ENCODE results near the gene SLC6A13. TPM values are rescaled to one million over a fixed set of nuclear protein-coding genes. Genes with fewer than 3 reads are reported as not detected.
"Not testable (repeated sequence)": the region's sequence is repeated elsewhere in the genome, so short reads cannot be mapped to it uniquely, and the experiment has no call there.

SLC6A13 gene
- total RNA-seq, 1 experiment from 2014 or later: not detected

GRCh38 chr12:237026-237815, 25.4 kb downstream of the SLC6A13 start:
- DNase-seq (ENCODE audit: low spot score): no peak
- in situ Hi-C loops (cut with HindIII; ENCODE audit: low sequenced_read_pairs): no loop called here

DNA sequence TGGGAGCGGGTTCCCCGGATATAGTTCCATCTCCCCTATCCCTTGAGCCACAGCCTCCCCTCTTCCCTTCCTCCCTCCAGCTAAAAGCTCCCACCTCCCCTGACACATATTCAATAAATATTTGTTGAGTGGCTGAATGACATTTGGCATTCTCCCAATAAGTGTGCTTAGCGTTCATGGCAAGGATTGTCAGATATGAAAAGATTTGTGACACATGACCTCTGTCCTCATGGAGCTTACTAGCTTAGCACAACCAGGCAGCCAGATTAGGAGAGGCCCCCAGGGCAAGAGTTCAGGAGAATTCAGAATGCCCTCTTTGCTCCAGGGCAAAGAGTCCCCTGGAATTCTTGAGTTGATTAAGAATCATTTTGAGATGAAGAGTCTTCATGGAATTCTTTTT, 26.2 kb downstream of the SLC6A13 start:
- in situ Hi-C loops (cut with HindIII; ENCODE audit: low sequenced_read_pairs): no loop called here
- no peak for DNase-seq (ENCODE audit: low spot score)

- DNase-seq (ENCODE audit: low spot score); in situ Hi-C loops (cut with HindIII; ENCODE audit: low sequenced_read_pairs): not testable (repeated sequence)
These were observed 26.7 kb downstream of the SLC6A13 start for GRCh38 chr12:235967-236366.

GRCh38 chr12:234891-235415, 27.7 kb downstream of the SLC6A13 start:
- in situ Hi-C loops (cut with HindIII; ENCODE audit: low sequenced_read_pairs): no loop called here
- no peak for DNase-seq (ENCODE audit: low spot score)

- DNase-seq (ENCODE audit: low spot score): no peak
- in situ Hi-C loops (cut with HindIII; ENCODE audit: low sequenced_read_pairs): no loop called here
These were observed 28.6 kb downstream of the SLC6A13 start for GRCh38 chr12:234019-234418.

DNA sequence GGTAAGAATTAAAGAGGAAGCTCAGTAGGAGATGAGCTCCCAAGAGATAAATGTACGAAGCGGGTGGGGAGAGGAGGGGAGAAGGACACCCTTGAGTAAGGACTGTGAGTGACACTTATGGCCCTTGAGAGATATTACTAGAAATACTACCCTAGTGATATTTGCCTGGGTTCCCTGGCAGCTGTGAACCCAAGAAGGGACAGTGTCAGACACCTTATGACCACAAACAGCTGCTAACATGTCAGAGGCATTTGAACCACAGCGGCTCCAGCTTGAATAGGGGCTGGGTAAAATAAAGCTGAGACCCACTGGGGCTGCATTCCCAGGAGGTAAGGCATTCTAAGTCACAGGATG, 29.0 kb downstream of the SLC6A13 start:
- in situ Hi-C loops (cut with HindIII; ENCODE audit: low sequenced_read_pairs): no loop called here
- DNase-seq (ENCODE audit: low spot score): no peak

GRCh38 chr12:232731-233614, 29.7 kb downstream of the SLC6A13 start:
- in situ Hi-C loops (cut with HindIII; ENCODE audit: low sequenced_read_pairs): no loop called here

GRCh38 chr12:230925-231671, 31.5 kb downstream of the SLC6A13 start:
- peak; percentile 84 for DNase-seq (ENCODE audit: low spot score)
- in situ Hi-C loops (cut with HindIII; ENCODE audit: low sequenced_read_pairs): no loop called here

More at GRCh38 chr12:232731-233614, 29.7 kb downstream of the SLC6A13 start:
- no peak for DNase-seq (ENCODE audit: low spot score)

DNA sequence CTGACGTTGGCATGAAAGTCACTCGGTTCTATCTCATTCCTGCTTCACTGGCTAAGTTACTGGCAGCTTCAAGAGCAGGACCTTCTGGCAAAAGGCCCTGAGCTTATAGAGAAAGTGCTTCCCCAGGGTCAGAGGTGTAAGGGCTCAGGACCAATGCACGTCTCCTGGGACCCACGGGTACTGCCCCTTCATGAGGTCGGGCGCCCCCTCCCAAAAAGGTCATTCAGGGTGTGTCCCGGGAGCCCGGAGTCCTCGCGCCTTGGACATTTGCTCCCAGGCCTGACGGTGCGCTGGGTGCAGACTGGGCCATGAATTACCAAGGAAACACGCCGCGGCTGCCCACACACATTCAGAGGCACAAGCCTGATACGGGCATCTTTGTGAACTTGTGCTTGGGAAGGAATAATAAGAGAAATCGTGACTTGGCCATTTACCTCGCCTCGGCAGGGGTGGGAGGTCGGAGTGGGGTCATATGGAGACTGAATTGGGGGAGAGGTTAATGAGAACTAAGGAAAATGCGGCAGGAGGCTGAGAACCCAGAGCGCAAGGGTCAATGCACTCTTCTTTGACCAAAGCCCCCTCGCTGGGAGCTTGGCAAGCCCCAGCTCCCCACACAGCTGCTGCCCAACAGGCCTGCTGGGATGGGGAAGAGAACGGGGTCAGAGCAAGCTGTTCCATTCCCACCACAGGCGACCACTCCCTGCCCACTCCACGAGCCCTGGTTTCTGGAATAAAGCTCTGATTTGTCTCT, 33.0 kb downstream of the SLC6A13 start:
- in situ Hi-C loops (cut with HindIII; ENCODE audit: low sequenced_read_pairs): no loop called here
- DNase-seq (ENCODE audit: low spot score): peak; percentile 82

DNA sequence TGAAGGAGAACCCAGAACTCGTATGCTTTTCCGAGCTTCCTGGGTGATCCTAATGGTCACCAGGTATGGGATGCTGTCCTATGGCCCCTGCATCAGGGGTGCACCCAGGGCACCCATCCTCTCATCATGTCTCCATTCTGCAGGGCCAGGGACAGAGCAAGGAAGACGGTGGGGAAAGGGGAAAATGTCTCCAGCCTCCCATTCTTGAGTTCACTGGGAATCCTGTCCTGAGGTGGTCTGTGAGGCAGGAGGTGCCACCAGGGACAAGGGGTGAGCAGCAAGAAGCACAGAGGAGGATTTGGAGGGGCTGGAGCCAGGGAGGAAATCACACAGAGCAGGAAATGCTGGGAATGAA, 33.8 kb downstream of the SLC6A13 start:
- in situ Hi-C loops (cut with HindIII; ENCODE audit: low sequenced_read_pairs): no loop called here
- no peak for DNase-seq (ENCODE audit: low spot score)

DNA sequence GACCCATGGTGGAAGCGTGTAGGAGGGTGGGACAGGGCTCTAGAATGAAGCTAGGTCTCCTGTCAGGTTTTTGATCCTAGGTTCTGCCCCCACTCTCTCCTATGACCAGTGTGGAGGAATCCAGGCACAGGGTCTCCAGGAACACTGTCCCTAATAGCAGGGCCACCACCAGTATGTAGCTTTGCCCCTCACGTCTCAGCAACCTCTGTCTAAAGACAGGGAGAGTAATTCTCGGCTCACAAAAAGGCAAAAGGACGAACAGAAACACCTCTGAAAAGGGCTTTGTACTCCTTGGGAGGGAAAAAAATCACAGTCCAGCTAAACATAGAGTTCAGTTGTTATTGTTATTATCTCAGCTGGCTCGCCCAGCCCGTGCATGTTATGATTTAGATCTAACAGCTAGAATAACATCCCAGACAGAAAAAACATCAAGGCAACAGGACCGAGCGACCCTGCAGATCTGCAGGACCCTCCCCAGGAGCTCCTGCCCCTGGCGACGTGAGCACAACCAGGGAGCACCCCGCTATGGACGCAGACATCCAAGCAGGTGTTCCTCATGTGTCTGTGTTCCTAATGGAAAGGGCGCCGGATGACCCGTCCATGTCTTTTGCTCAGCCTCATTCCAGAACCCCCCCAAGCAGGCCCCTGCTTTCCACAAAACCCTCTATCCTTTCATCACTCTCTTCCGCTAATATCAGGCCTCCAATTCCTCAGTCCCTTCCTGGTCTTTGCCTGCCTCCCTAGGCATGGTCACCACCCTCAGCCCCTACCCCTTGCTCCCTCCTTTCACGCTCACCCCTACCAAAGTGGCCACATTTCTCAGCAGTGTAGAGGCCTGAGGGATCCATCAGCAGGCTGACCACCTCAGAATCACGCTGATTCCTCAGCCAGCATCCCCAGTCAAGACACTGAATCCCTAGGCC, 34.5 kb downstream of the SLC6A13 start:
- DNase-seq (ENCODE audit: low spot score): no peak
- in situ Hi-C loops (cut with HindIII; ENCODE audit: low sequenced_read_pairs): no loop called here

DNA sequence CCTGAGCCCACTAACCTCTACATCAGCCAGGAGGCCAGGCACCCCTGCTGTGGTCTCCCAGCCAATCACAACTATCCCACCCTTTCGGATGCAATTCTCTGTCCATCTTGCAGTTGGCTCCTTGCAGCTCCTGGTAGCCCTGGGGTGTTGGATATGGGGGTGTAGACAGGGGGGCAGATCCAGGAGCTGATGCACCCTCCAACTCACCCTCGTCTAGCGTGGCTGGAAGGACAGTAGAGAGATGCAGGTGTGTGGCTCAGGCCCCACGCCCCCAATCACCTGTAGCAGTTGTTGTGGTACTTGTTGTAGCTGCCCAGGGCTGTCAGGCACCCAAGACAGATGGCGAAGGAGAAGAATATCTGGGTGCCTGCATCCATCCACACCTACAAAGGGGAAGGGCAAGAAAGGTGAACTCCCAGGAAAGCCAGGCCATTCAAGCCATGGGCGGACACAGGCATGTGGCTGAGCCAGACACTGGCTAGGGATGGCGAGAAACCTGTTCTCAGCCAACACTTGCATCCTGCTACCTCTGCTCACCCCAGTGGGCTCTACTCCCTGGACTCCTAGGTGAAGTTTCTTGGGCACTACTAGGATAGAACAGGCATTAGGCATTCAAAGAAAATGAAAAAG, 35.2 kb downstream of the SLC6A13 start:
- in situ Hi-C loops (cut with HindIII; ENCODE audit: low sequenced_read_pairs): no loop called here
- no peak for DNase-seq (ENCODE audit: low spot score)

DNA sequence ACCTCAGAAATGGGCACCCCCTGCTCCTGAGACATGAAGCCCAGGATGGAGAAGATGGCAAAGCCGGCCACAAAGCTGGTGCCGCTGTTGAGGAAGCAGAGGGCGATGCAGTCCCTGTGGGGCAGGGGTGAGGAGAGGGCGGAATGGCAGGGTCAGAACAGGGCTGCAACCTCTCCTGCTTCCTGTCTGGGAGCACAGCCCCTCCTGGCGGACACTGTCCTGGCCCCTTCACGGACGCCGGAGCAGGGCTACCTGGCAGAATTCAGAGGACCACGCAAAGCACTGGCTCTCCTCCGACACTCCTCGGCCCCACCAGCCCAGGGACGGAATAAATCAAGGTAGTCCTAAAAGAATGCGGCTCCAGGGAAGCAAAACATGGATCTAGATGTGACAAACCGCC, 36.2 kb downstream of the SLC6A13 start:
- no peak for DNase-seq (ENCODE audit: low spot score)

GRCh38 chr12:225012-225411, 37.6 kb downstream of the SLC6A13 start:
- in situ Hi-C loops (cut with HindIII; ENCODE audit: low sequenced_read_pairs): no loop called here
- no peak for DNase-seq (ENCODE audit: low spot score)

More for the DNA sequence above, 36.2 kb downstream of the SLC6A13 start:
- in situ Hi-C loops (cut with HindIII; ENCODE audit: low sequenced_read_pairs): no loop called here

GRCh38 chr12:224330-224729, 38.3 kb downstream of the SLC6A13 start:
- DNase-seq (ENCODE audit: low spot score): no peak
- in situ Hi-C loops (cut with HindIII; ENCODE audit: low sequenced_read_pairs): no loop called here

DNA sequence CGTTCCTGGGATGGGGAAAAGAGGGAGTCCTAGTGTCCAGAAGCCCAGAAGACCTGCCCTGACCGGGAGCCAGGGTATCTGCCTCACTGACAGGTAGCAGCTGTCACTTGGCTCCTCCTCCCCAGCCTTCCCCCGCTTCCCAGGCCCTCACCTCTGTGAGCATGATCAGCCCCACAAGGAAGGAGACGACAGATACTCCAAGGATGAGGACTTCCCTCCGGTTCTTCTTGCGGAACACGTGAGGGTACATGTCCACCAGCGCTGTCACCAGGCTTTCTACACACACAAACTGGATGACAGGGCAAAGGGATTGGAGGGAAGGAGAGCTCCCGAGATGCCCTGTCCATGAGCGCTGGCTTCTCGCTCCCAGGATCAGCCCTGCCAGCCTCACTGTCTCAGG, 38.8 kb downstream of the SLC6A13 start:
- in situ Hi-C loops (cut with HindIII; ENCODE audit: low sequenced_read_pairs): no loop called here
- DNase-seq (ENCODE audit: low spot score): no peak

GRCh38 chr12:221736-222135, 40.9 kb downstream of the SLC6A13 start:
- DNase-seq (ENCODE audit: low spot score): peak; percentile 67
- in situ Hi-C loops (cut with HindIII; ENCODE audit: low sequenced_read_pairs): no loop called here

Measured in G401 (cell line).